Bronchial epithelial cell (primary cell): ENCODE results near the gene ARHGEF38. TPM values are rescaled to one million over a fixed set of nuclear protein-coding genes. Genes with fewer than 3 reads are reported as not detected.
A peak's percentile ranks its signal among the peaks of the same experiment; 100 is the strongest.

Experiments
- DNase-seq: peaks from one replicate; pipeline ENCODE4 v3.0.0-alpha.2; 2010; ENCODE audit warnings: low read depth
- FAIRE-seq: peaks from 2 replicates; lab custom pipeline; 2011; peaks lifted over from hg19 to GRCh38; lab: Jason Lieb, UNC
- H3K27me3 ChIP-seq: 2 replicates; pipeline ENCODE4 v1.5.1; 2011; ENCODE audit warnings: low read length; ENCODE audit not compliant: control insufficient read depth, insufficient read depth
- H3K36me3 ChIP-seq: 2 replicates; pipeline ENCODE4 v1.5.1; 2011; ENCODE audit warnings: low read length; ENCODE audit not compliant: control insufficient read depth, insufficient read depth
- H3K4me3 ChIP-seq: 2 replicates; pipeline ENCODE4 v1.5.1; 2011; ENCODE audit warnings: mild to moderate bottlenecking, low read depth, low read length, control low read depth
- total RNA-seq: library from RNA; depleted of rRNA; stranded (reverse); fragments of >200 nt; gene quantifications from 2 replicates; pipeline ENCODE4 v1.2.1, GENCODE V29; 2014
- TF ChIP-seq, protein P1 (sequence below): IDR thresholded peaks from 2 replicates; pipeline ENCODE4 v1.5.1; 2011; ENCODE audit warnings: mild to moderate bottlenecking, moderate library complexity, low read length, control low read depth, inconsistent platforms; ENCODE audit not compliant: insufficient read depth, severe bottlenecking

The ARHGEF38 gene
- total RNA-seq, 1 donor from 2014 or later: not detected

DNA sequence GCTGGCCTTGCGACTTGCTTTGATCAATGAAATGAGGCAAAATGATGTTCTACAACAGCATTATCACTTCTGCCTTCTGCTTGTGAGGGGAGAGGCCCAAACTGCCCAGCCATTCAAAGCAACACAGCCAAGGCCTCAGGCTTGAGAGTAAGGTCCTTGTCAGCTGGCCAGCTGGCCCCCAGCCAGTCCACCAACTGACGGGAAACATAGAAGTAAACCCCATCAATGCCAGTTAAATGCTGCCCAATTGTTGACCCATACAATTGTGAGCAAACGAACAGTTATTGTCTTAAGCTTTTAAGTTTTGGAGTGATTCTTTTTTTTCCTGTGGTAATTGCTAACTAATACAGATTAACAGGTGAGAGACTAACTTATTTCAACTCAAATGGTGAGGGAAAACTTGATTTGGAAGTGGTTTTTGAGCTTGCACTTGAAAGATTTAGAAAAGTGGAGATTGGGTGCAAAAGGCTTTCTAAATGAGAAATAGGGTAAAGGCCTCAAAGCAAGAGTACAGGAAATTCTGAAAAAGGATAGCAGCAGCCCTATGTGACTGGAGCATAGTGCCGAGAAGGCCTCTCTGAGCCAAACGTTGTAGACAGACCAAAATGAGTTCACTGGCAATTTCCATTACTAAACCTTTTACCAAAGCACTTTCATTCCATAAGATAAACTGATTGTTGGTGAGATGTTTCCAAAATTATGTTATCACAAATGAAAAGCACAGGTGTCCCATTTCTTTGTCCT lies 66.9 kb downstream of the ARHGEF38 start:
- no peak overlapping the region for H3K4me3 ChIP-seq
- no peak for FAIRE-seq
- DNase-seq: peak; percentile 38
- no peaks in the 10 kb centered on the region for H3K27me3 ChIP-seq
- no peaks in the 10 kb centered on the region for H3K36me3 ChIP-seq
- TF ChIP-seq, protein P1, sequence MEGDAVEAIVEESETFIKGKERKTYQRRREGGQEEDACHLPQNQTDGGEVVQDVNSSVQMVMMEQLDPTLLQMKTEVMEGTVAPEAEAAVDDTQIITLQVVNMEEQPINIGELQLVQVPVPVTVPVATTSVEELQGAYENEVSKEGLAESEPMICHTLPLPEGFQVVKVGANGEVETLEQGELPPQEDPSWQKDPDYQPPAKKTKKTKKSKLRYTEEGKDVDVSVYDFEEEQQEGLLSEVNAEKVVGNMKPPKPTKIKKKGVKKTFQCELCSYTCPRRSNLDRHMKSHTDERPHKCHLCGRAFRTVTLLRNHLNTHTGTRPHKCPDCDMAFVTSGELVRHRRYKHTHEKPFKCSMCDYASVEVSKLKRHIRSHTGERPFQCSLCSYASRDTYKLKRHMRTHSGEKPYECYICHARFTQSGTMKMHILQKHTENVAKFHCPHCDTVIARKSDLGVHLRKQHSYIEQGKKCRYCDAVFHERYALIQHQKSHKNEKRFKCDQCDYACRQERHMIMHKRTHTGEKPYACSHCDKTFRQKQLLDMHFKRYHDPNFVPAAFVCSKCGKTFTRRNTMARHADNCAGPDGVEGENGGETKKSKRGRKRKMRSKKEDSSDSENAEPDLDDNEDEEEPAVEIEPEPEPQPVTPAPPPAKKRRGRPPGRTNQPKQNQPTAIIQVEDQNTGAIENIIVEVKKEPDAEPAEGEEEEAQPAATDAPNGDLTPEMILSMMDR: no peak

DNA sequence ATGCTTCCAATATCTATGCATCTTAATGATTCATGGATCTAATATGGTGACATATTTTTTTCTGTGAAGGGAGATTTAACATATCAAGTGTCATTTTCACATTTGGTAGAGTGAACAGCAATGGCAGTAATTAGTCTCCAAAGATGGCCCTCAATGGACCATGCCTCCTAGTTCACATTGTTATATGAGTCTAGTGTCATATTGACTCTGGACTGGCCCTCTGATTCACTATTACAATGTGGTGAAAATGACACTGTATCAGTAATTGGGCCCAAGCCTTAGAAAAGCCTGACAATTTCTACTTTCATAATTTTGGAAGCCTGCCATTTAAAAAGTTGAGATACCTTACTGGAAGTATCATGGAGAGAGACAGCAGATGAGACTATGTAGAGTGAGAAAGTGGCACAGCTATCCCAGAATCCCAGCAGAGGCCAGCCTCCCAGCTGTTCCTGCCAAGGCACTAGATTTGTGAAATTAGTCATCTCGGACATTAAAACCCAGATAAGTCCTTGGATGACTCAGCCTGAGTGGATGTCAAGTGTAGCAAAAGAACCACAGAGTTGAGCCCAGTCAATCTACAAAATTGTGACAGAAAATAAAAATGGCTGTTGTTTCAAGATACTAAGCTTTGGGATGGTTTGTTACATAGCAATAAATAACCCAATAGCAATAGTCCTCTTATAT lies 68.4 kb downstream of the ARHGEF38 start:
- FAIRE-seq (peak; percentile 13), DNase-seq (peak; percentile 88)
- TF ChIP-seq, protein P1: no peak
- H3K36me3 ChIP-seq: no peaks in the 10 kb centered on the region
- H3K27me3 ChIP-seq: no peaks in the 10 kb centered on the region
- H3K4me3 ChIP-seq: no peak overlapping the region

DNA sequence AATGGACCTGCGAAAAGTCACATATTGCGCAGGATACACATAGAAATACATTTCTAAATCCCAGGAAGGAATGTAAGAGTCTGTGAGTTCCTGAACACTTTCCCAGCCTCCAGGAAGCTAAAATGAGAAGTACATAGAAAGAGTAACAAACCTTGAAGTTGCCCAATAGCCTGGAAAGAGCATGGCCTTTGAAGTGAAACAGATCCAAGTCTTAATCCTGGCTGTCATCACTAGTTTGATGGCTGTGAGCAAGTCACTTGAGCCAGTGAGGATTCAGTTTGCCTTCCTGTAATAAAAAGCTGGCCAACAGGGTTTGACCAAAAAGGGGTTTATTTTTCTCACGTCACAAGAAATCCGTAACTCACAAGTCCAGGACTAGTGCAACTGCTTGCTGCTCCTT lies 69.8 kb downstream of the ARHGEF38 start:
- H3K36me3 ChIP-seq: no peaks in the 10 kb centered on the region
- DNase-seq: no peak
- no peaks in the 10 kb centered on the region for H3K27me3 ChIP-seq
- no peak overlapping the region for H3K4me3 ChIP-seq
- TF ChIP-seq, protein P1: no peak
- FAIRE-seq: peak; percentile 18

DNA sequence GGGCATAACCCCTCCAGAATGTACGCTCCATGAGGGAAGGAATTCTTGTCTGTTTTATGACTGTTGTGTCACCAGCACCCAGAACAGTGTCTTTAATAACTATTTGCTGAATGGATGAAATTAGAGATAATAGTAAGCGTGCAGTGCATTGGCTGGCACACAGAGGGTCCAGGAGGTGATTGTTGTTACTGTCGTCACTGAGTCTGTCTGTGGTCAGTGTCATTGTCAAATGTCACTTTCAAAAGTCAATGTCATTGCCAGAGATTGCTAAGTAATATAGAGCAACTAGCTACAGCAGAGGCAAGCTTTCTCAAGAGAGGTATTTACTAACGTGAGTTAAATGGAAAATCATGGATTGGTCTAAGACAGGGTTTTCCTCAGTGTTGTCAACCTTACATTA lies 70.7 kb downstream of the ARHGEF38 start:
- no peaks in the 10 kb centered on the region for H3K27me3 ChIP-seq
- no peak for DNase-seq
- FAIRE-seq: no peak
- no peaks in the 10 kb centered on the region for H3K36me3 ChIP-seq
- TF ChIP-seq, protein P1: no peak
- H3K4me3 ChIP-seq: no peak overlapping the region

DNA sequence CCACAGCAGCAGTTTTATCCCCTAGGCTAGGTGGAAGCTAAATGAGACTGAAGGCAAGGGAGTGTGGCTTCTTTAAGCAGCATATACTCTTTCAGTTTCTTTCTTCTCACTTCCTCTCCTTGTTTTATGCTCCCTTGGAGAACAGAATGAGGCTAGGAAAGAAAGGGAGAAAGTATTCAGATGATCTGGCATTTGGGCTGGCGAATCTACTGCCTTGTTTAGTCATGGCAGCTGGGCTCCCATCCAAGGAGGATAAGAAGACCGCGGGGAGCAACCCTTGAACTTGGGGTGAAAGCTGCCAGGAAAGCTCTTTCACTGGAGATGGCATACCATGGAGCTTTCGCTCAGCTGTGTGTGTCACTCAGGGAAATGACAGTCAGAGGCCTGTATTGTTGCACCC lies 72.1 kb downstream of the ARHGEF38 start:
- peak; percentile 30 for DNase-seq
- TF ChIP-seq, protein P1: no peak

More for the DNA sequence above, 72.1 kb downstream of the ARHGEF38 start:
- Histone ChIP-seq H3K36me3 (no peaks in the 10 kb centered on the region), H3K4me3 (no peak overlapping the region), H3K27me3 (no peaks in the 10 kb centered on the region)
- no peak for FAIRE-seq
